GM12875 (cell line): ENCODE measurements around the gene MALAT1.

Source experiments
- H3K4me3 ChIP-seq: one replicate; pipeline ENCODE4 v1.5.1; 2011; ENCODE audit warnings: low read depth, low read length, control low read depth
- CTCF ChIP-seq: IDR thresholded peaks from 2 replicates; pipeline ENCODE4 v1.5.1; 2011; ENCODE audit warnings: low read depth, mild to moderate bottlenecking, control low read depth, inconsistent platforms, low read length, moderate library complexity, borderline replicate concordance; ENCODE audit not compliant: insufficient read depth

Gene MALAT1

GRCh38 chr11:65538915-65539743, 40.3 kb downstream of the MALAT1 start:
- no peak for TF ChIP-seq CTCF
- no peak overlapping the region for H3K4me3 ChIP-seq

- no peak for TF ChIP-seq CTCF
- H3K4me3 ChIP-seq: peak overlapping the region; percentile 82
Measured at GRCh38 chr11:65539744-65540289, 41.0 kb downstream of the MALAT1 start.

DNA sequence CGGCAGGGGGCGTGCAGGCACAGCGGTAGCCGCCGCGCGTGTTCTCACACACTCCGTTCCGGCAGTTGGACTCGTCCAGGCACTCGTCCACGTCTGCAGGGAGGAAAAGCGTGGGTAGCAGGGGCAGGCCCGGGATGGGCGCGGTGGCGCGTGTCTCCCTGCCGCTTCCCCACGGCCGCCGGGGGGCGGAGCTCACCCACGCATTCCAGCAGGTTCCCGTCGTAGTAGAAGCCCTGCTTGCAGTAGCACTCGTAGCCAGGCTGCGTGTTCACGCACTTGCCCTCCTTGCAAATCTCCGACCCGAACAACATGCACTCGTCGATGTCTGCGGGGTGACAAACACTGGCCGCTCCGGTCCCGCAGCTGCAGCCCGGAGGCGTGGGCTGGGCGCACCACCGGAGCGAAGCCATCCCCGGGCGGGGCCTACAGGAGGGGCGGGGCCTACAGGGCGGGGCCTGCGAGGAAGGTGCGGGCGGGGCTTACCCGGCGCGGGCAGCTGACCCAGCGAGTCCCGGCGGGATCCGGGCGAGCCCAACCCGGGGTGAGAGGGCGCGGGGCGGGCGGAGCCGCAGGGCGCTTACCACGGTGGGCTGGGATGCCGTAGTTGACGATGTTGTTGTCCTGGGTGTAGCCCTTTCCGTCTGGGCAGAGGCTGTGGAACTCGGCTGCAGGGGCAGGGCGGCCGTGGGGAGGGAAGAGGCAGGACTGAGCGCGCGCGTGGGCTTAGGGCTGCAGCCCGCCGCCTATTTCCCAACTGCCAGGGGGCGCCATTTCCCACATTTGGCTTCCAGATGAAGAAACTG, 41.6 kb downstream of the MALAT1 start:
- H3K4me3 ChIP-seq: peak overlapping the region; percentile 82
- peak; percentile 80 for TF ChIP-seq CTCF

- H3K4me3 ChIP-seq: peak overlapping the region; percentile 82
- no peak for TF ChIP-seq CTCF
Measured at GRCh38 chr11:65541093-65541982, 42.5 kb downstream of the MALAT1 start.

DNA sequence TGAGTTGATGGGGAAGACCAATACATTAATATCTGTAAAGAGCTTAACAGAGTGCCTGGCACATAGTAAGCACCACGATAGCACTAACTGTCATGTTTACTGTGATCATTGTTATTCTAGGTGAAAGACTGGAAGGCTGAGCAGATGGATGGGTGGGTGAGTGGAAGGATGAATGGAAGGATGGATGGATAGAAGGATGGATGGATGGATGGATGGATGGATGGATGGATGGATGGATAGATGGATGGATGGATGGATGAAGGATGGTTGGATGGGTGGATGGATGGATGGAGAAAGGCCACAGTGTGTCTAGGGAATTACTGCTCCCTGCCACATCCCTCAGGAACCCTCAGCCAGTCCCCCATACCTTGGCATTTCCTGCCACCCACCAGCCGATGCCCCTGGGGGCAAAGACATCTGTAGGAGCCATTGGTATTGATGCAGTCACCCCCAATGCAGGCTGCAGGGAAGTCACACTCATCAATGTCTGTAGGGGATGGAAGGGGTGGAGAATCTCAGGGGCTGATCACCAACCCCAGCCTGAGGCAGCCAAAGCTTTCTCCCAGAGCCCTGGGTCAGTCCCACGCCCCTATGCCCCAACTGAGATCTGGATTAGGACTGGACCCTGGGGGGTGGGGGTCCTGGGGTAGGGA, 44.0 kb downstream of the MALAT1 start:
- TF ChIP-seq CTCF: no peak
- no peak overlapping the region for H3K4me3 ChIP-seq

DNA sequence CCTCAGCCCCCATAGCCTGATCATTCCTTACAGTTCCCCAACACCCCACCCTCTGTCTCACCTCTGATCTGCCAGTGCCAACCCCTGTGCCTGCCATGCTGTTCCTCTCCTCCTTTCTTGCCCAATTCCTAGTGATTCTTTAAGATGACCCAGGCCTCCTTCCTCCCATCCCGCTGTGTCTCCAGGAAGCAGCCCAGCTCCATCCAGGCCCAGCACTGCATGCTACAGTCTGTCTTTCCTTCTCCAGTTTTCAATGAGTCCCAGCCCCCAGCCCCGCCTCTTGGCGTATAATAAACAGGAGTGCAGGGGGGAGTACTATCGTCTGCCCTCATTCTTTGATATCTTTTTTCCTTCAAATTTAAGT, 47.0 kb downstream of the MALAT1 start:
- H3K4me3 ChIP-seq: no peak overlapping the region
- no peak for TF ChIP-seq CTCF
